Endothelial cell of umbilical vein (primary cell): ENCODE results near the gene BSPRY. TPM values are rescaled to one million over a fixed set of nuclear protein-coding genes. Genes with fewer than 3 reads are reported as not detected.

Experiments used
- BruUV-seq: library from RNA; stranded (reverse); fragments of 400-500 nt; replicated peaks from 2 replicates; lab custom pipeline; 2021; lab: Mats Ljungman, UMichigan
- CTCF ChIA-PET: fragments of 300-600, 350-600 bp; sonication (Branson Sonifier 250); formaldehyde crosslinking; loops from one replicate; lab custom pipeline; 2021; ENCODE audit warnings: antibody characterized with exemption, inconsistent platforms; lab: Charles Lee
- POLR2A ChIA-PET: fragments of 300-600, 350-600 bp; sonication (Branson Sonifier 250); formaldehyde crosslinking; loops from one replicate; lab custom pipeline; 2021; ENCODE audit warnings: antibody characterized with exemption, inconsistent platforms; lab: Charles Lee
- DNase-seq: peaks from one replicate; pipeline ENCODE4 v3.0.0-alpha.2; 2011; ENCODE audit warnings: low read depth, low spot score
- FAIRE-seq: peaks from 2 replicates; lab custom pipeline; 2011; peaks lifted over from hg19 to GRCh38; lab: Jason Lieb, UNC
- H2AFZ ChIP-seq: 2 replicates; pipeline ENCODE4 v1.6.0; 2012; ENCODE audit warnings: low read depth, low read length, control low read depth, inconsistent platforms
- H3K27ac ChIP-seq: 2 replicates; pipeline ENCODE4 v1.5.1; 2011; ENCODE audit warnings: low read depth, mild to moderate bottlenecking, control low read depth, low read length, moderate library complexity; ENCODE audit not compliant: insufficient read depth
- H3K27me3 ChIP-seq, 2 experiments: 2 replicates each; pipeline versions ENCODE4 v1.6.0 to v1.6.1; 2011; ENCODE audit warnings: low read length in 2 of 2, mixed read lengths in 1 of 2; ENCODE audit not compliant: control insufficient read depth in 2 of 2, insufficient read depth in 2 of 2
- H3K36me3 ChIP-seq, 2 experiments: 2 replicates in 1 of 2; 3 replicates in 1 of 2; pipeline ENCODE4 v1.5.1; 2011; ENCODE audit warnings: low read length in 2 of 2, mild to moderate bottlenecking in 1 of 2, moderate library complexity in 1 of 2; ENCODE audit not compliant: control insufficient read depth in 2 of 2, insufficient read depth in 2 of 2; ENCODE audit errors: extremely low read depth in 1 of 2
- H3K4me1 ChIP-seq: 3 replicates; pipeline ENCODE4 v1.5.1; 2011; ENCODE audit warnings: mild to moderate bottlenecking, low read length; ENCODE audit not compliant: control insufficient read depth, insufficient read depth; ENCODE audit errors: extremely low read depth
- H3K4me2 ChIP-seq: 2 replicates; pipeline ENCODE4 v1.6.1; 2011; ENCODE audit warnings: low read length, control low read depth, mixed read lengths; ENCODE audit not compliant: insufficient read depth
- H3K4me3 ChIP-seq, 3 experiments: fragments of 200-600 bp in 1 of 3; sonication (generic), shearing (Covaris generic) in 1 of 3; replicated peaks in 1 of 3; 2 replicates each; pipeline ENCODE4 v1.5.1; 2011 to 2016; ENCODE audit warnings: control low read depth in 3 of 3, low read length in 3 of 3, mild to moderate bottlenecking in 2 of 3, inconsistent platforms in 1 of 3, low read depth in 1 of 3, moderate library complexity in 1 of 3; ENCODE audit not compliant: insufficient read depth in 1 of 3
- H3K79me2 ChIP-seq: 2 replicates; pipeline ENCODE4 v1.6.0; 2012; ENCODE audit warnings: low read length, inconsistent platforms; ENCODE audit not compliant: control insufficient read depth, insufficient read depth
- H3K9ac ChIP-seq: replicated peaks from 2 replicates; pipeline ENCODE3; 2011; ENCODE audit warnings: low read length, control low read depth; ENCODE audit not compliant: insufficient read depth; ENCODE audit errors: extremely low read depth
- H3K9me1 ChIP-seq: replicated peaks from 3 replicates; pipeline ENCODE4 v1.6.0; 2011; ENCODE audit warnings: mild to moderate bottlenecking, low read length; ENCODE audit not compliant: control insufficient read depth, insufficient read depth; ENCODE audit errors: extremely low read depth
- H3K9me3 ChIP-seq: replicated peaks from 2 replicates; pipeline ENCODE4 v1.5.1; 2012; ENCODE audit warnings: low read length, inconsistent platforms; ENCODE audit not compliant: control insufficient read depth, insufficient read depth
- H4K20me1 ChIP-seq: replicated peaks from 2 replicates; pipeline ENCODE3; 2011; ENCODE audit warnings: mild to moderate bottlenecking, low read length; ENCODE audit not compliant: control insufficient read depth, insufficient read depth; ENCODE audit errors: extremely low read depth
- EZH2 ChIP-seq: IDR thresholded peaks from 2 replicates; pipeline ENCODE4 v1.6.1; 2012; ENCODE audit warnings: borderline replicate concordance, low read depth, mild to moderate bottlenecking, moderate library complexity, low read length, inconsistent platforms; ENCODE audit not compliant: severe bottlenecking
- GATA2 ChIP-seq: IDR thresholded peaks from 2 replicates; pipeline ENCODE4 v1.7.0; 2011; ENCODE audit warnings: low read depth, mild to moderate bottlenecking, moderate library complexity, mixed read lengths, low read length; ENCODE audit not compliant: insufficient read length, insufficient read depth
- JUN ChIP-seq: IDR thresholded peaks from 2 replicates; pipeline ENCODE4 v1.6.1; 2011; ENCODE audit warnings: borderline replicate concordance, low read depth; ENCODE audit not compliant: insufficient read length, insufficient read depth
- MAX ChIP-seq: IDR thresholded peaks from 2 replicates; pipeline ENCODE4 v1.6.1; 2011; ENCODE audit not compliant: insufficient read depth, insufficient read length
- MYC ChIP-seq: IDR thresholded peaks from one replicate; pipeline ENCODE4 v1.6.1; 2011; ENCODE audit warnings: mild to moderate bottlenecking, low read depth, low read length
- POLR2A ChIP-seq: IDR thresholded peaks from 2 replicates; pipeline ENCODE4 v1.6.1; 2012; ENCODE audit warnings: low read depth, mild to moderate bottlenecking, control low read depth, low read length
- POLR2AphosphoS5 ChIP-seq: IDR thresholded peaks from 2 replicates; pipeline ENCODE4 v1.6.1; 2012; ENCODE audit warnings: low read depth, mild to moderate bottlenecking, control low read depth, low read length, moderate library complexity; ENCODE audit not compliant: insufficient read depth
- dilution Hi-C: fragments of 300-500 bp; cut with MboI; formaldehyde crosslinking; loops from one replicate; pipeline ENCODE4 v1.15.0; 2019; ENCODE audit warnings: low sequenced_read_pairs; ENCODE audit not compliant: extremely low pct_ligation_motif_present
- intact Hi-C: fragments of 100-400 bp; cut with micrococcal nuclease; formaldehyde crosslinking; loops from one replicate; pipeline ENCODE4 v1.10.0; 2022
- polyA plus RNA-seq, 4 experiments: library from polyadenylated mRNA; depleted of rRNA in 3 of 4; stranded (reverse) in 3 of 4; unstranded in 1 of 4; fragments of >200 nt; gene quantifications; 2 replicates each; pipeline versions ENCODE4 v1.2.1 to v1.2.3, GENCODE V29; 2011 to 2012; ENCODE audit warnings: missing spikeins in 1 of 4
- total RNA-seq: library from RNA; stranded (reverse); gene quantifications from 2 replicates; pipeline ENCODE4 v1.2.3, GENCODE V29; 2021

The BSPRY gene
- total and polyA plus RNA-seq, 2 donors (not counting 3 experiments of a cell fraction or from before 2014, with no cell fraction given): not detected

GRCh38 chr9:113373676-113374392, 24.5 kb downstream of the BSPRY start:
- H3K79me2 ChIP-seq: no peaks in the 10 kb centered on the region
- FAIRE-seq: no peak
- DNase-seq: no peak
- ChIA-PET POLR2A (no interaction called here), CTCF (interaction anchor here (0.5 kb wide), 1 partner anchor 994 kb away, joined by 3 read pairs; no protein-coding TSS in a partner anchor)
- intact Hi-C loops: no loop called here
- H2AFZ ChIP-seq: no peak overlapping the region
- no peak overlapping the region for H3K4me2 ChIP-seq
- dilution Hi-C loops: no loop called here
- no peak overlapping the region for H3K27ac ChIP-seq
- no peaks in the 10 kb centered on the region for H4K20me1 ChIP-seq
- BruUV-seq: no TSS peak
- no peaks in the 10 kb centered on the region for H3K4me1 ChIP-seq
- no peaks in the 10 kb centered on the region for H3K9me3 ChIP-seq
- TF ChIP-seq MAX (no peak), JUN (no peak), EZH2 (no peak), POLR2A (no peak), MYC (no peak), POLR2AphosphoS5 (no peak), GATA2 (no peak)
- no peaks in the 10 kb centered on the region for H3K9me1 ChIP-seq
- no peak overlapping the region for H3K9ac ChIP-seq
- no peaks in the 10 kb centered on the region for H3K27me3 ChIP-seq
- H3K4me3 ChIP-seq: no peak overlapping the region
- H3K36me3 ChIP-seq: peaks cover 0 to 7% of the 10 kb centered on the region in 2 experiments
